Testis (tissue), 2 donors: Measurements from ENCODE around the gene ZNF208.

ENCODE experiments used
- CTCF ChIP-seq, 3 experiments: fragments of 450-650 bp in 2 of 3; fragments of 200-600 bp in 1 of 3; sonication (generic) in 1 of 3; IDR thresholded peaks; one replicate each; pipeline ENCODE4 v1.5.1; 2016 to 2019; ENCODE audit warnings: antibody characterized with exemption in 3 of 3, mild to moderate bottlenecking in 2 of 3, moderate library complexity in 1 of 3
- POLR2A ChIP-seq: fragments of 450-650 bp; IDR thresholded peaks from one replicate; pipeline ENCODE4 v1.6.1; 2017; ENCODE audit warnings: antibody characterized with exemption, mild to moderate bottlenecking, moderate library complexity

- no peak for TF ChIP-seq CTCF (IDR thresholded peaks at IDR 0.05)
- no peak for TF ChIP-seq POLR2A
These were observed 19.9 kb upstream of the ZNF208 start for GRCh38 chr19:22030680-22031079.
